ENCODE measurements around the gene DCLK2. TPM values are rescaled to one million over a fixed set of nuclear protein-coding genes. Genes with fewer than 3 reads are reported as not detected.
A peak's percentile ranks its signal among the peaks of the same experiment; 100 is the strongest.

Gene DCLK2
- total and polyA plus RNA-seq, 9 donors = 4.4 to 9.8 (median 7.2) TPM

DNA sequence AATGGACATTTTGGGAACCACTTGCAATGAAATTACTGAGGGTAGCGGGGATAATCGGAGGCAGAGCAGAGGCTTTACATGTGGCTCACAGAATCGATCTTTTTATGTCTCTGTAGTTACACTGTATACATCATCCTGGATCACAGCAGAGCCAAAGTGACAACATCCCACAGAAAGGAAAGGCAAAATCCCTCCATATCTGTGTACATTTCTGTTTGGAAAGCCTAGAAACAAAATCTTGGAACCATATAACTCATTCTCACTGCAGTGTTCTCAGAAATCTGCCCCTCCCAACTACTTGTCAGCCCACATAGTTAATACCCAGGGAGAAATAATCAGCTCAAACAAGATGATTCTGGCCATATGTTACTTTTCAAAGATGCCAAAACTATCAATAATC, 211.6 kb downstream of the DCLK2 start:
- Histone ChIP-seq H3K36me3 (no peaks in the 10 kb centered on the region), H3K27me3 (no peaks in the 10 kb centered on the region), H3K27ac (no peak overlapping the region), H3K4me1 (ENCODE audit: insufficient read depth) (no peaks in the 10 kb centered on the region), H3K9me3 (no peaks in the 10 kb centered on the region), H3K4me3 (no peak overlapping the region)
- TF ChIP-seq EP300 (IDR thresholded peaks at IDR 0.05) (no peak), POLR2A (IDR thresholded peaks at IDR 0.05) (no peak)
- TF ChIP-seq, protein P1, sequence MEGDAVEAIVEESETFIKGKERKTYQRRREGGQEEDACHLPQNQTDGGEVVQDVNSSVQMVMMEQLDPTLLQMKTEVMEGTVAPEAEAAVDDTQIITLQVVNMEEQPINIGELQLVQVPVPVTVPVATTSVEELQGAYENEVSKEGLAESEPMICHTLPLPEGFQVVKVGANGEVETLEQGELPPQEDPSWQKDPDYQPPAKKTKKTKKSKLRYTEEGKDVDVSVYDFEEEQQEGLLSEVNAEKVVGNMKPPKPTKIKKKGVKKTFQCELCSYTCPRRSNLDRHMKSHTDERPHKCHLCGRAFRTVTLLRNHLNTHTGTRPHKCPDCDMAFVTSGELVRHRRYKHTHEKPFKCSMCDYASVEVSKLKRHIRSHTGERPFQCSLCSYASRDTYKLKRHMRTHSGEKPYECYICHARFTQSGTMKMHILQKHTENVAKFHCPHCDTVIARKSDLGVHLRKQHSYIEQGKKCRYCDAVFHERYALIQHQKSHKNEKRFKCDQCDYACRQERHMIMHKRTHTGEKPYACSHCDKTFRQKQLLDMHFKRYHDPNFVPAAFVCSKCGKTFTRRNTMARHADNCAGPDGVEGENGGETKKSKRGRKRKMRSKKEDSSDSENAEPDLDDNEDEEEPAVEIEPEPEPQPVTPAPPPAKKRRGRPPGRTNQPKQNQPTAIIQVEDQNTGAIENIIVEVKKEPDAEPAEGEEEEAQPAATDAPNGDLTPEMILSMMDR (IDR thresholded peaks at IDR 0.05) = no peak
- DNase-seq = no peak
- 82 to 88% (median 83%) methylated on average over 3 of the region's 3 CpGs for WGBS, 3 donors
- intact Hi-C loops (cut with DNase I) = loop anchor here in 3 of 4 donors (10.0 kb wide), 1 partner anchor 575 kb away; no protein-coding TSS in a partner anchor

DNA sequence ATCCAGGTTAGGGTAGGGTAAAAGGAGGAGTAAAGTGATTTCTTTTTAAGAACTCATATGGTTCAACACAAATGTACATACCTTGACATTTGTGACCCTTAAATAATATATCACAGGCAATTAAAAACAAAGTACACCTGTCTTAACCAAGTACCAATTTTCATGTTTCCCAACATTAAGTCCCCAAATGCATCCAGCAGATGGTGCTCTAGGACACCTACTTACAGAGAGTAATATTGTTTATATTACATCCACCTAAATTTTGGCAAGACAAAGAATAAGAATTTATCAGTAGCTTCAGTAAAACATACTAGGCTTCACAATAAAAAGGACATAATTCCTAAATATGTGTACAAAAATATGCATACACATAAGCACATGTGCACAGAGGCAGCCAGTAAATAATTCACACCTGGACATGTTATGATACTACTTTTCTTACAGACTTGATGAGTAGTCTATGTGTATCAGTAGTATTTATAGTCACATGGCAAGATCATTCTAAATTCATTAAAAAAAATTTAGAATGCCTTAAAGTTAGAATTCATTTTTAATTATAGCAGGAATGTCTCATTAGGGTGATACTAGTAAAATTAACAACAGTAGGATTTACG, 219.7 kb downstream of the DCLK2 start:
- Histone ChIP-seq H3K4me3 (no peak overlapping the region), H3K27ac (no peak overlapping the region), H3K36me3 (no peaks in the 10 kb centered on the region), H3K4me1 (ENCODE audit: insufficient read depth) (peaks cover 2% of the 10 kb centered on the region), H3K27me3 (no peaks in the 10 kb centered on the region), H3K9me3 (no peaks in the 10 kb centered on the region)
- 88 to 95% (median 91%) methylated on average over 1 of the region's 1 CpG for WGBS, 3 donors
- intact Hi-C loops (cut with DNase I) = loop anchor here in 3 of 4 donors (10.0 kb wide), 1 partner anchor 567 kb away; no protein-coding TSS in a partner anchor
- TF ChIP-seq, protein P1 (IDR thresholded peaks at IDR 0.05) = peak in 2 of 3 donors; percentile 26 to 43
- no peak for TF ChIP-seq EP300 (IDR thresholded peaks at IDR 0.05)
- DNase-seq = peak in 3 of 5 donors; percentile 20 to 44 (median 35)

DNA sequence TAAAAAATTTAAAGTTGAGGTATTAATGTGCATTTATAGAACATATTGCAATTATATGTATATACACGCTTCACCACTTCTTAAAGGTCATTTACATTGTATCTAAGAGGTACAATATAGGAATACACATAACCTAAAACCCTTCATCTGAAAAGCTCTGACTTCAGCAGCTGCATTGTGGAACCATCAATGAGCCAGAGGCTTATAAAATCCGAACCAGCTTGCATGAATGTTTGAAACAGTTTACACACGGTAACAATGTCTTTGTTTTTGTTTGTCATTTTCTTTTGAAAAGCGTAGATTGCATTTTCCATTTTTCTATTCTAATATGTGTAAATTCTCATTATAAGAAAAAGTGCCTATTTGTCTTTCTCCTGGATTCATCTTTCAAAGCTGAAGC, 221.6 kb downstream of the DCLK2 start:
- DNase-seq = no peak
- Histone ChIP-seq H3K9me3 (no peaks in the 10 kb centered on the region), H3K4me1 (ENCODE audit: insufficient read depth) (peaks cover 2% of the 10 kb centered on the region), H3K4me3 (no peak overlapping the region), H3K27me3 (no peaks in the 10 kb centered on the region), H3K36me3 (no peaks in the 10 kb centered on the region), H3K27ac (no peak overlapping the region)
- TF ChIP-seq POLR2A (IDR thresholded peaks at IDR 0.05) = no peak
- no peak for TF ChIP-seq EP300 (IDR thresholded peaks at IDR 0.05)
- TF ChIP-seq, protein P1 (IDR thresholded peaks at IDR 0.05) = no peak
- intact Hi-C loops (cut with DNase I) = loop anchor here in 3 of 4 donors (10.0 kb wide), 1 partner anchor 565 kb away; no protein-coding TSS in a partner anchor
- WGBS, 3 donors = 95 to 97% (median 96%) methylated on average over 4 of the region's 4 CpGs

DNA sequence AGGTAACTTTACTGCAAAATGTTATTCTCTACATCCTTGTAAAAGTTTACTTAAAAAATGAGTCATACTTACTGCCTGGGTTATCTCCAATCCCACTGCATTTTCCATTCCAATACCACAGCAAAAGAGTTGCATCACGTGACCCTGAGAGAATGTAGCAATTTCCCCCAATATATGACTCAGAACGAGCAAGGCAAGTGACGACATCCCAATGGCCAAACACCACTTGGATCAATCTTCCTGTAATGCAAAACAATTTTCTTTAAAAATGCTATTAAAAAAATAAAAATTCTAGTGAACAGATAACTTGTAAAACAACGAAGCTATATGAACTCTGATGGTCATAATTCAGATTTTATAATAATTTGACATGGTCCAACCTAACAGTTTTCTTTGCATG, 224.3 kb downstream of the DCLK2 start:
- no peak overlapping the region for H3K4me3 ChIP-seq
- 42 to 53% (median 49%) methylated on average over 4 of the region's 4 CpGs for WGBS, 3 donors
- no peaks in the 10 kb centered on the region for H3K9me3 ChIP-seq
- DNase-seq = no peak
- H3K27ac ChIP-seq = no peak overlapping the region
- no peaks in the 10 kb centered on the region for H3K27me3 ChIP-seq
- peaks cover 2% of the 10 kb centered on the region for H3K4me1 ChIP-seq (ENCODE audit: insufficient read depth)
- H3K36me3 ChIP-seq = no peaks in the 10 kb centered on the region
- TF ChIP-seq, protein P1 (IDR thresholded peaks at IDR 0.05) = no peak
- TF ChIP-seq EP300 (IDR thresholded peaks at IDR 0.05) = no peak
- TF ChIP-seq POLR2A (IDR thresholded peaks at IDR 0.05) = no peak
- intact Hi-C loops (cut with DNase I) = no loop called here

All from ovary (tissue), 9 donors.